CD4-positive, alpha-beta T cell (primary cell): ENCODE results near the gene ERI3. TPM values are rescaled to one million over a fixed set of nuclear protein-coding genes. Genes with fewer than 3 reads are reported as not detected.

Experiments used
- ATAC-seq: fragments of 200-7000 bp; cut with Tn5 transposase; one replicate; pipeline ENCODE4 v1.10.0; 2022; ENCODE audit warnings: mild to moderate bottlenecking; ENCODE audit not compliant: poor library complexity
- CTCF ChIA-PET: fragments of 350-600 bp; sonication (Branson Sonifier 250); formaldehyde crosslinking; loops from one replicate; lab custom pipeline; 2021; ENCODE audit warnings: antibody characterized with exemption, inconsistent platforms; lab: Charles Lee
- POLR2A ChIA-PET: fragments of 350-600 bp; sonication (Branson Sonifier 250); formaldehyde crosslinking; loops from one replicate; lab custom pipeline; 2021; ENCODE audit warnings: antibody characterized with exemption, inconsistent platforms; lab: Charles Lee
- DNase-seq, 14 experiments: peaks; one replicate each; pipeline ENCODE4 v3.0.0-alpha.2; 2013 to 2020; ENCODE audit warnings: mixed read lengths in 2 of 14
- H3K27ac ChIP-seq, 2 donors: one replicate each; pipeline versions ENCODE4 v1.5.1 to v1.7.0; 2013; ENCODE audit warnings: low read length in 2 of 2, low read depth in 1 of 2, mild to moderate bottlenecking in 1 of 2
- H3K27me3 ChIP-seq, 2 experiments: 1 replicate in 1 of 2; 2 replicates in 1 of 2; pipeline versions ENCODE4 v1.6.1 to v1.7.0; 2013; ENCODE audit warnings: low read length in 2 of 2, control low read depth in 1 of 2, mild to moderate bottlenecking in 1 of 2, moderate library complexity in 1 of 2; ENCODE audit not compliant: insufficient read depth in 2 of 2, control insufficient read depth in 1 of 2
- H3K36me3 ChIP-seq: one replicate; pipeline ENCODE4 v1.6.1; 2013; ENCODE audit warnings: low read length, control low read depth; ENCODE audit not compliant: insufficient read depth
- H3K4me1 ChIP-seq: one replicate; pipeline ENCODE4 v1.6.1; 2013; ENCODE audit warnings: low read length, control low read depth; ENCODE audit not compliant: insufficient read depth
- H3K4me3 ChIP-seq: one replicate; pipeline ENCODE4 v1.5.1; 2013; ENCODE audit warnings: mild to moderate bottlenecking, low read length, moderate library complexity
- H3K9me3 ChIP-seq, 2 experiments: 1 replicate in 1 of 2; 2 replicates in 1 of 2; pipeline versions ENCODE4 v1.6.1 to v1.7.0; 2013; ENCODE audit warnings: low read length in 2 of 2, mild to moderate bottlenecking in 2 of 2, control low read depth in 1 of 2, moderate library complexity in 1 of 2; ENCODE audit not compliant: control insufficient read depth in 1 of 2, insufficient read depth in 1 of 2
- H3K27ac Mint-ChIP-seq: one replicate; pipeline ENCODE4 v1.8.0; 2020; ENCODE audit warnings: mixed read lengths
- H3K27me3 Mint-ChIP-seq: one replicate; pipeline ENCODE4 v1.8.0; 2021; ENCODE audit warnings: mixed read lengths
- H3K36me3 Mint-ChIP-seq: one replicate; pipeline ENCODE4 v1.8.0; 2021; ENCODE audit warnings: low read depth, mixed read lengths
- H3K4me1 Mint-ChIP-seq: one replicate; pipeline ENCODE4 v1.8.0; 2021; ENCODE audit warnings: low read depth, mixed read lengths
- H3K4me3 Mint-ChIP-seq: one replicate; pipeline ENCODE4 v1.8.0; 2020; ENCODE audit warnings: mild to moderate bottlenecking, mixed read lengths
- H3K9me3 Mint-ChIP-seq: one replicate; pipeline ENCODE4 v1.8.0; 2020; ENCODE audit warnings: mixed read lengths
- CTCF ChIP-seq: fragments of 200-600 bp; IDR thresholded peaks from one replicate; pipeline ENCODE4 v1.8.0; 2022; ENCODE audit warnings: antibody characterized with exemption, mild to moderate bottlenecking
- intact Hi-C, 2 experiments: fragments of 100-400 bp; cut with DNase I in 1 of 2; cut with micrococcal nuclease in 1 of 2; formaldehyde crosslinking; loops; one replicate each; pipeline versions ENCODE4 v1.15.1 to v1.9.0; 2023 to 2025; cut with DNase I, micrococcal nuclease
- total RNA-seq, 174 experiments: library from RNA in 2 of 174; stranded (reverse) in 2 of 174; gene quantifications; one replicate each; pipeline ENCODE4 v1.2.3 and lab custom pipeline; 2021 to 2026

ERI3 gene
- total RNA-seq, 2 experiments from 2014 or later: 19.7 to 20.7 TPM

- CTCF ChIA-PET: no interaction called here
- Histone ChIP-seq H3K4me1 (no peaks in the 10 kb centered on the region), H3K36me3 (no peaks in the 10 kb centered on the region), H3K27me3 (peaks cover 4 to 14% of the 10 kb centered on the region in 2 experiments), H3K27ac (no peak overlapping the region), H3K4me3 (no peak overlapping the region), H3K9me3 (no peaks in the 10 kb centered on the region)
- Mint-ChIP-seq H3K4me3 (no peak overlapping the region), H3K27me3 (peaks cover 19% of the 10 kb centered on the region), H3K4me1 (no peaks in the 10 kb centered on the region), H3K9me3 (no peaks in the 10 kb centered on the region), H3K27ac (no peak overlapping the region), H3K36me3 (no peaks in the 10 kb centered on the region)
- ATAC-seq (no peak), DNase-seq (no peak)
- POLR2A ChIA-PET: no interaction called here
- intact Hi-C loops: no loop called here
- TF ChIP-seq CTCF: no peak
Observed at GRCh38 chr1:44389437-44389836, 34.4 kb upstream of the ERI3 start.

- TF ChIP-seq CTCF: no peak
- Mint-ChIP-seq H3K36me3 (no peaks in the 10 kb centered on the region), H3K27ac (no peak overlapping the region), H3K9me3 (no peaks in the 10 kb centered on the region), H3K27me3 (peaks cover 13% of the 10 kb centered on the region), H3K4me3 (no peak overlapping the region), H3K4me1 (no peaks in the 10 kb centered on the region)
- H3K4me1 ChIP-seq: no peaks in the 10 kb centered on the region
- ChIA-PET POLR2A (no interaction called here), CTCF (no interaction called here)
- no peak overlapping the region for H3K27ac ChIP-seq
- no peak for DNase-seq
- peaks cover 4 to 8% of the 10 kb centered on the region in 2 experiments for H3K27me3 ChIP-seq
- intact Hi-C loops: no loop called here
- no peaks in the 10 kb centered on the region for H3K36me3 ChIP-seq
- no peak for ATAC-seq
- no peaks in the 10 kb centered on the region for H3K9me3 ChIP-seq
- no peak overlapping the region for H3K4me3 ChIP-seq
Observed at GRCh38 chr1:44388551-44388950, 33.5 kb upstream of the ERI3 start.

- CTCF ChIA-PET: no interaction called here
- no peak for TF ChIP-seq CTCF
- no peaks in the 10 kb centered on the region for H3K4me1 Mint-ChIP-seq
- Histone ChIP-seq H3K4me3 (no peak overlapping the region), H3K27ac (no peak overlapping the region), H3K4me1 (no peaks in the 10 kb centered on the region), H3K27me3 (no peaks in the 10 kb centered on the region), H3K9me3 (no peaks in the 10 kb centered on the region), H3K36me3 (no peaks in the 10 kb centered on the region)
- DNase-seq (no peak), ATAC-seq (no peak)
- H3K36me3 Mint-ChIP-seq: no peaks in the 10 kb centered on the region
- no peak overlapping the region for H3K27ac Mint-ChIP-seq
- H3K4me3 Mint-ChIP-seq: no peak overlapping the region
- POLR2A ChIA-PET: no interaction called here
- intact Hi-C loops: no loop called here
- no peaks in the 10 kb centered on the region for H3K9me3 Mint-ChIP-seq
- peaks cover 3% of the 10 kb centered on the region for H3K27me3 Mint-ChIP-seq
Observed at GRCh38 chr1:44380666-44381177, 25.7 kb upstream of the ERI3 start.
